GM18907 (cell line): ENCODE data around the gene DTHD1.

Source experiments
- ATAC-seq: cut with Tn5 transposase; IDR thresholded peaks from one replicate; pipeline ENCODE4 v1.9.1; 2021; ENCODE audit warnings: mild to moderate bottlenecking, moderate library complexity; ENCODE audit not compliant: unreplicated experiment

Gene DTHD1

DNA sequence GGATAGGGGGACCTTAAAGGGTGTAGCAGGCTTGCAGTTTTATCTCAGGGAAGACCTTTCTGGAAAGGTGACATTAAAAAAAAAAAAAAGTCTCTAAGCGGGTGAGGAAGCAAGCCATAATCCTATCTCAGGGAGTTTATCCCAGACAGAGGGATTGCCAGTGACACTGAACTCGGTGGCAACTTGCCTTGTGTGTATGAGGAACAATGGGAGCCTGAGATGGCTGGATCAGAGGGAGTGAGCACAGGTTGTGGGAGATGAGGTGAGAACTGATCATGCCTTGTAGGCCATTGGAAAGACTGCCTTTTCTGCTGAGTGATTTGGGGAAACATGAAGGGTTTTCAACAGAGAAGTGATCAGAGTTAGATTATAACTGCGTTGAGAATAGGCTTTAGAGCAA lies 31.1 kb downstream of the DTHD1 start:
- no peak for ATAC-seq

GRCh38 chr4:36313301-36313700 lies 31.9 kb downstream of the DTHD1 start:
- no peak for ATAC-seq

DNA sequence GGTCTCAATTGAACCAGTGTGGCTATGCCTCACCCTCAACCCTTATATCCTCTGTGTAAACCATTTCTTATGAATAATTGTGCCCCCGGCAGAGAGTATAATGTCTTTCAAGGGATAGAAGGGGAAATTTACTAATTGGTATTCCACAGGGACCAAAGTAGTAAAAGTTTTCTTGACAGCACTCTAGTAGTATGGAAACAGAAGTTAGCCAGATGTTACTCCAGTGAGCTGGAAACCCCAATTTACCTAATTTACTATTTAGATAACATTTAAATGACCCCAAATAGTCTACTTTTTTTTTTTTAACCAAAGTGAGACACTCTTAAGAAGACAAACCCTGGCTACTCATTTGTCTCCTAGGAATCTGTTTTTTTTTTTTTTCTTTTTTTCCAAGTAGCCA lies 32.3 kb downstream of the DTHD1 start:
- no peak for ATAC-seq

DNA sequence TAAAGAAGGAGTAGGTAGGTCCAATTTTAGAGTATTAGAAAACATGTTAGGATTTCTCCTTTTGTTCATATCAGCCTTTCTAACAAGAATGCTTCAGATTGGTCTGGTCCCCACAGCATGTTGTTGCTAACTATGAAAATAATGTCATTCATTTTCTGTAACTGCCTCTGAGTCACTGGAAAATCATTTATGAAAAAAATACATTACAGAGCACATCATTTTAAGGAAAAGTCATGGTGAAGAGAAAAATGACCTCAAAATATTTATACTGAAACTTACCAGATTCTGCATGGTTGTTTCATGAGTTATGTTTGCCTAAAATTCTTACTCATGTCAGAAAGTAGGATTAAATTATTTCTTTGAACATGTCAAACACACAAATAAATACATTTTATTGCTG lies 35.2 kb downstream of the DTHD1 start:
- ATAC-seq: no peak

GRCh38 chr4:36317721-36318120 lies 36.3 kb downstream of the DTHD1 start:
- ATAC-seq: no peak

DNA sequence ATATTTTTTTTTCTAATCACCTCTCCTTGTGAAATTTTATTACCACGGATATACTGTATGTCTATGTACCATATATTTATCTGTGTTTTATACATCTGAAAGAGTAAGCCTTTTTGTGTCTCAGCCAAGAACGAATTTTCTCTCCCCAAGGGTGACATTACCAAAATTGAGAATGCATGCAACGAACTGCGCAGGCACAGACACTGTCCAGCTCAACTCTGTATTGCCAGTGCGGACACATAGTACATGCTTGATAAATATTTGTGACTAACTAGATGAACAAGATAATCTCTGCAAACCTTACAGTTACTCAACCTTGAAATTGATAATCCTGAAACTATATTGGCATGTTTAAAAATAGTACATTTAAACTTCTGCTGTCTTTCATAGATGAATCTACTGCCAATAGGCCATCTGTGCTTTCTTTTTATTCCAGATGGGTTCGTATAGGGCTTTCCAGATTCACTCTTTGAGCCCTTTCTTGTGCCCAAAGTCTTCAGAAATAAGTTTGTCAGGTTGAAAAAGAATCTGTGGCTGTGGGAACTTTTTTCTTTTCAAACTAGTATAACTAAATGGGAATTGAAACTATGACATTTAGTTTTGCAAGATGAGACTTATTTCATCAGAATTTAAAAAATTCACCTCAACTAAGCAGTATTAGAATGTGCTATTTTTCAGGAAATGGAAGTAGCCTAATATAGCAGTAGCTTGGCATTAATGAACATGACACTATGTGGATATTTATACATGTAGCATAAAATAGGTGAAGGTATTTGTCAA lies 38.9 kb downstream of the DTHD1 start:
- peak; percentile 46 for ATAC-seq

GRCh38 chr4:36321176-36321575 lies 39.8 kb downstream of the DTHD1 start:
- ATAC-seq: no peak

GRCh38 chr4:36322921-36323354 lies 41.5 kb downstream of the DTHD1 start:
- ATAC-seq: peak; percentile 28

GRCh38 chr4:36323816-36324419 lies 42.5 kb downstream of the DTHD1 start:
- no peak for ATAC-seq

- no peak for ATAC-seq
These were observed 43.4 kb downstream of the DTHD1 start for GRCh38 chr4:36324808-36325207.

DNA sequence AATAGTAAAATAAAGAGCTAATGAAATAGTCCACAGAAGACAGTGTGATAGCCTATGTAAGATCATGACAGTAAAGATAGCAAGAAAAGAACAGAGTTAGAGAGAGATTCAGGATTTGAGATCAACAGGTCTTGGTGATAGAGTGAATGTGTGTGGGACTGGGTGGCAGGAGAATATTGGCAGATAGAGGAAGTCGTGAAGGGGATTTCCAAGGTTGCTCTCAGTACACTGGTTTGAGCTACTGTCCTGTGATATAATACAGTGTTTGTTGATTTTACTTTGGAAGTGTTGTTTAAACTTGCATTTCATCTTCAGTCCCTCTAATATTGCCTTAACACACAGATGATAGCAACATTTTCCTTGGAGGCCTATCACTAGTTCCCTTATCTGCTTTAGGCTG lies 44.1 kb downstream of the DTHD1 start:
- peak; percentile 91 for ATAC-seq

DNA sequence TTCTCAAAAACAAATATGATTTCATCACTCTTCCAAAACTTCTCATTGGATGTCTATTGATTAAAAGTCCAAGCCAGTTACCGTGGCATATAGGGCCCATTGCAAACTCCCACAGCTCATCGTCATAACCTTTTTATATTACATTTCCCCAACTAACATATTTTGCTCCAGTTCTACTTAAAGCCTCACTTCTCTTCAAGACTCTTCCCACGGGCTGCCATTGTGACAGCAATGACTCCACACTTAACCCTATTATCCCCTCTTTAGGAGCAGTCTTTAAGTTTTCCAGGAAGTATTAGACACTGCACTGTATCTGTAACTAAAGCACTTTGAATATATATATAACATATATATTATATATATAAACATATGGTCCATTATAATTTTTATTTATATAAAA lies 44.5 kb downstream of the DTHD1 start:
- no peak for ATAC-seq

- no peak for ATAC-seq
These were observed 45.1 kb downstream of the DTHD1 start for GRCh38 chr4:36326476-36327029.

GRCh38 chr4:36327400-36327799 lies 46.0 kb downstream of the DTHD1 start:
- ATAC-seq: no peak

- ATAC-seq: no peak
These were observed 46.7 kb downstream of the DTHD1 start for GRCh38 chr4:36328130-36328529.

DNA sequence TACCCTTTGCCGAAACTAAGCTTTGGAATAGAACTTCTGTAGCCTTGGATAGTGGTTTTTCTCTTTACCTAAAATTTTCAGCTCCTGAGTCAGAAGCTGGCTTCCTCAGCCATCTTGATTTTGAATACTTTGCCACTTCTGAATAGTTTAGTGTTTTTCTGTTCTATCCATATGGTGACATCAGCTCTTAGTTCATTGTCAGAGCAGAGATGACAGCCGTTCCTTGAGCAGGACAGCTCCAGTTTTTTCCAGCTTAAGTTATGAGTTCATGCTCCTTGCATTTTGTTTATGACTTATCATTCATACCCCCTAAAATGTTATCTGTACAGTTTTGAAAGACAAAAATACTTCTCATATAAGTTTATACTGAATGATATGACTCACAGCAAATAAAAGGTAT lies 47.8 kb downstream of the DTHD1 start:
- ATAC-seq: no peak

DNA sequence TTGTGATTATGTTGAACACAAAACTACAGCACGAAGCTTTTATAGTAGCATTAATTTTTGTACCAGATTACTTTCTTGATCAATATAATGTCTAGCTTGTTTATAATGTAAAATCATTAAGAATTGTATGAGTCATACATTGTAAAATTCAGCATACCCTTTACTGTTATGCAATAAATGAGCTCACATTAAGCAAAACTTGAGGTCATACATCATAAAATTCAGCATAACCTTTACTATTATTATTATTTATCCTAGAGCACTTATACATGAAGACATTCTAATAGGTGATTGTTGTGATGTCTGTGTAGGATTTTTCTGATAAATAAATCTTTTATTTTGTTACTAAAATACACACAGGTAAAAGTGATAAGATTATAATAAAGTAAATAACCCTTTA lies 49.4 kb downstream of the DTHD1 start:
- ATAC-seq: no peak

DNA sequence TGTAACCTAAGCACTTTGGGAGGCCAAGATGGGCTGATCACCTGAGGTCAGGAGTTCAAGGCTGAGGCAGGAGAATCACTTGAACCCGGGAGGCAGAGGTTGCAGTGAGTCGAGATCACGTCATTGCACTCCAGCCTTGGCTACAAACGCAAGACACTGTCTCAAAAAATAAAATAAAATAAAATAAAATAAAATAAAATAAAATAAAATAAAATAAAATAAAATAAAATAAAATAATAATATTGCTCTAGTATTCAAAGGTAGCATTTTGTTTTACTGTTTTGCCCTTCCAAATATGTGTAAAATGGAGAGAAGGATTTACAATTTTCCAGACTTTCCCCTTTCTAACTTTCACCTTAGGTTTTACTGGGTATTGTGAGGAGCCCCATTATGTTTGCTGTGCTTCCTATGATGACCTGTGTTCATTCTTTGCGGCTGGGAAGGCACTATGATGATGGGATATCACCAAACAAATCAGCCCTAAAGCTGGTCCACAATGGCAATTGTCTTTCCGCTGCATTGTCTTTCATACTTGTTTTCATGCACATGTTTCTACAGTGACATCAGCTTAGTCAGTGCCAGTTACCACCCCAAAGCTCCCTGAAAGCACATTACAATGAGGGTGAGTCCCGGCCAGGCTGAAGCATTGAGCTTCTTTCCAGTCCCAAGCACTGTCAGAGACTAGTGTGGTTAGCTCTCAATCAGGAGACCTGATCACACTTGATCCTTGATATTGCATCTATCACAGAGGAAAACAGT lies 50.8 kb downstream of the DTHD1 start:
- ATAC-seq: peak; percentile 89

DNA sequence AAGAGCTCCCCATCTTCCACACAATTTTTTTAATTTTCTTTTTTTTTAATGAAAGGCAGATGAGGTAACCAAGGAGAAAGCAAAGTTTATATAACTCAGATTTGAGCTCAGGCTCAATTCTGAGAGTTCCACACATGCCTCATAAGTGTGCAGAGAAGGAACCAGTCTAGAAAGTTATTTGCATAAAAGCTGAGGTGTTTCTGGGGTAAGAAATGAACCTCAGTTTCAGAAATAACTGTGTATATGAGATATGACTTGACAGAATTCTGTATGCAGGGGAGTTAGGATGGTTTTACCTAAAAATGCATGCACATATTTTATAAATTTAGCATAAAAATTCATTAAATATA lies 51.3 kb downstream of the DTHD1 start:
- ATAC-seq: peak; percentile 99

DNA sequence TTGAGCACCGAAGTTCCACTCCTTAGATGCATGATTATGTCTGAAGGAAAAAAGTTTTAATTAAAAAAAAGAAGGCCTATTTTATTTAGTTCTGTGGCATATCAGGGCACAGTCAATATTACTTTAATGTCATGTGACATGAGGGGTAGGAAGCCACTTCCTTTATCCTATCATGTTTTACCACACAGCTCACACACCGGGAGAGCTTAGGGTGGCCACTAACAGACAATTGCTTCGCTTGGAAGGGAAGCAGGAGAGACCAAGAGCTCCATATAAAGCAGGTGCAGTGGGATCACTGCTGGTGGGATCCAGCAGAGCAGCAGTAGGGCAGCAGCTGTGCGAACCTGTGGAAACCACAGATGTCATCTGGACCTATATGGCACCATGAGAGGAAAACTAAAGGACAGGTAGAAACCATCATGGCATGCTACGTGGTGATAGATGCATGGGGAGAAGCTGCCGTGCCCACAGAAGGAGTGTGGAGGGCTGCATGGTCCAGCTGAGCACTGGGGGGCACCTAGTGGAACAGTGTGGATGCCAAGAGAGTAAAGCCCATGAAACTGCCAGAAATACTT lies 52.0 kb downstream of the DTHD1 start:
- ATAC-seq: no peak

GRCh38 chr4:36337665-36338185 lies 56.3 kb downstream of the DTHD1 start:
- no peak for ATAC-seq
